Aorta (tissue), 5 donors: Measurements from ENCODE around the gene SYT14. TPM values are rescaled to one million over a fixed set of nuclear protein-coding genes. Genes with fewer than 3 reads are reported as not detected.
"Not testable (repeated sequence)": the region's sequence is repeated elsewhere in the genome, so short reads cannot be mapped to it uniquely, and the experiment has no call there.

Source experiments
- ATAC-seq: fragments of 200-7000 bp; cut with Tn5 transposase; one replicate; pipeline ENCODE4 v1.9.1; 2022; ENCODE audit warnings: moderate library complexity; ENCODE audit not compliant: low FRiP score
- DNase-seq, 2 donors: peaks; one replicate each; pipeline ENCODE4 v3.0.0-alpha.2; 2020
- H3K27ac ChIP-seq, 2 donors: one replicate each; pipeline ENCODE4 v1.5.1; 2013; ENCODE audit warnings: low read length in 2 of 2, mild to moderate bottlenecking in 2 of 2, moderate library complexity in 2 of 2, control low read depth in 1 of 2, inconsistent platforms in 1 of 2, low read depth in 1 of 2
- H3K27me3 ChIP-seq, 2 donors: one replicate each; pipeline ENCODE4 v1.6.1; 2013; ENCODE audit warnings: control low read depth in 1 of 2, low read length in 1 of 2, mild to moderate bottlenecking in 1 of 2, moderate library complexity in 1 of 2; ENCODE audit not compliant: insufficient read depth in 2 of 2, control insufficient read depth in 1 of 2
- H3K36me3 ChIP-seq, 2 donors: one replicate each; pipeline ENCODE4 v1.6.1; 2013; ENCODE audit warnings: control low read depth in 1 of 2, low read length in 1 of 2, mild to moderate bottlenecking in 1 of 2; ENCODE audit not compliant: insufficient read depth in 2 of 2, control insufficient read depth in 1 of 2
- H3K4me1 ChIP-seq, 2 donors: one replicate each; pipeline ENCODE4 v1.6.1; 2013; ENCODE audit warnings: low read length in 2 of 2, control low read depth in 1 of 2, mild to moderate bottlenecking in 1 of 2, moderate library complexity in 1 of 2; ENCODE audit not compliant: insufficient read depth in 2 of 2, control insufficient read depth in 1 of 2
- H3K4me3 ChIP-seq, 2 donors: one replicate each; pipeline ENCODE4 v1.5.1; 2013; ENCODE audit warnings: low read length in 2 of 2, control low read depth in 1 of 2, mild to moderate bottlenecking in 1 of 2
- H3K9me3 ChIP-seq: one replicate; pipeline ENCODE4 v1.6.1; 2013; ENCODE audit warnings: mild to moderate bottlenecking, low read length; ENCODE audit not compliant: control insufficient read depth
- WGBS, 2 donors: extraction: QIAGEN DNeasy Blood & Tissue Kit; methylation state at CpG; one replicate each; pipeline ENCODE4 v1.1.7; 2013; 5-methylcytosine and 5-hydroxymethylcytosine counted together
- intact Hi-C, 2 donors: fragments of 100-400 bp; cut with DNase I; formaldehyde crosslinking; loops; one replicate each; pipeline versions ENCODE4 v1.14.2 to v1.15.0; 2022
- polyA plus RNA-seq, 2 donors: library from polyadenylated mRNA; stranded (reverse); fragments of 200-250 nt; gene quantifications; one replicate each; pipeline ENCODE4 v1.2.3, GENCODE V29; 2013
- total RNA-seq, 2 donors: library from RNA; stranded (reverse); fragmentation: NEBNext Ultra II Directional; extraction: Animal tissue kit (Norgen Biotek cat#: 25700); gene quantifications; one replicate each; pipeline ENCODE4 v1.2.1, GENCODE V29; 2021
- donor health status: healthy with polysubstance abuse.
- donor health status: Bipolar disorder and iron deficiency.
- donor health status: DM: no; HTN: no; CAD: no.
- donor health status: DM: no; HTN: no; CAD: no.
- donor health status: DM: yes; HTN: yes; CAD: no.

Gene SYT14
- total and polyA plus RNA-seq, 4 donors, result 0.13 TPM; not detected in 3

- H3K27me3 ChIP-seq, H3K9me3 ChIP-seq, H3K36me3 ChIP-seq, H3K27ac ChIP-seq, intact Hi-C loops, DNase-seq, H3K4me1 ChIP-seq, H3K4me3 ChIP-seq, ATAC-seq: not testable (repeated sequence)
- 93 to 96% methylated on average over 19 to 21 of the region's 21 CpGs for WGBS, 2 donors
Measured at GRCh38 chr1:209898851-209899250, 39.2 kb upstream of the SYT14 start.

- intact Hi-C loops, result no loop called here
- H3K4me3 ChIP-seq, result no peak overlapping the region
- no peaks in the 10 kb centered on the region for H3K4me1 ChIP-seq
- WGBS, 2 donors, result 53 to 55% methylated on average over 3 of the region's 3 CpGs
- no peak for ATAC-seq
- H3K27me3 ChIP-seq, result no peaks in the 10 kb centered on the region
- H3K36me3 ChIP-seq, result no peaks in the 10 kb centered on the region
- no peaks in the 10 kb centered on the region for H3K9me3 ChIP-seq
- DNase-seq, result no peak
- H3K27ac ChIP-seq, result no peak overlapping the region
Measured at GRCh38 chr1:209899948-209900347, 38.1 kb upstream of the SYT14 start.

GRCh38 chr1:209900734-209901133, 37.3 kb upstream of the SYT14 start:
- intact Hi-C loops, result no loop called here
- no peaks in the 10 kb centered on the region for H3K4me1 ChIP-seq
- no peak for ATAC-seq

GRCh38 chr1:209901211-209901610, 36.8 kb upstream of the SYT14 start:
- no peaks in the 10 kb centered on the region for H3K36me3 ChIP-seq
- DNase-seq, result no peak
- H3K4me3 ChIP-seq, result no peak overlapping the region
- no peak overlapping the region for H3K27ac ChIP-seq
- no peak for ATAC-seq
- no peaks in the 10 kb centered on the region for H3K27me3 ChIP-seq
- 85 to 88% methylated on average over 2 of the region's 2 CpGs for WGBS, 2 donors
- intact Hi-C loops, result no loop called here
- H3K4me1 ChIP-seq, result no peaks in the 10 kb centered on the region
- no peaks in the 10 kb centered on the region for H3K9me3 ChIP-seq

More at GRCh38 chr1:209900734-209901133, 37.3 kb upstream of the SYT14 start:
- Histone ChIP-seq H3K27me3 (no peaks in the 10 kb centered on the region), H3K9me3 (no peaks in the 10 kb centered on the region), H3K36me3 (no peaks in the 10 kb centered on the region), H3K4me3 (no peak overlapping the region), H3K27ac (no peak overlapping the region)
- DNase-seq, result no peak
- WGBS, 2 donors, result 85 to 93% methylated on average over 1 of the region's 1 CpG

- ATAC-seq, result not testable (repeated sequence)
Measured at GRCh38 chr1:209904774-209905173, 33.2 kb upstream of the SYT14 start.

GRCh38 chr1:209911746-209912145, 26.3 kb upstream of the SYT14 start:
- no peaks in the 10 kb centered on the region for H3K36me3 ChIP-seq
- intact Hi-C loops, result no loop called here

More at GRCh38 chr1:209904774-209905173, 33.2 kb upstream of the SYT14 start:
- DNase-seq, H3K36me3 ChIP-seq, intact Hi-C loops, H3K27ac ChIP-seq, H3K9me3 ChIP-seq, H3K4me1 ChIP-seq, H3K27me3 ChIP-seq, H3K4me3 ChIP-seq: not testable (repeated sequence)
- WGBS, 2 donors, result 83 to 86% methylated on average over 1 of the region's 1 CpG

GRCh38 chr1:209912306-209912705, 25.7 kb upstream of the SYT14 start:
- H3K27ac ChIP-seq, result no peak overlapping the region
- intact Hi-C loops, result no loop called here
- 71 to 73% methylated on average over 2 of the region's 2 CpGs for WGBS, 2 donors
- no peaks in the 10 kb centered on the region for H3K4me1 ChIP-seq
- no peak for DNase-seq
- H3K4me3 ChIP-seq, result no peak overlapping the region
- H3K9me3 ChIP-seq, result no peaks in the 10 kb centered on the region
- no peaks in the 10 kb centered on the region for H3K27me3 ChIP-seq
- no peaks in the 10 kb centered on the region for H3K36me3 ChIP-seq
- ATAC-seq, result no peak

More at GRCh38 chr1:209911746-209912145, 26.3 kb upstream of the SYT14 start:
- Histone ChIP-seq H3K4me1 (no peaks in the 10 kb centered on the region), H3K27ac (no peak overlapping the region), H3K4me3 (no peak overlapping the region), H3K27me3 (no peaks in the 10 kb centered on the region), H3K9me3 (no peaks in the 10 kb centered on the region)
- WGBS, 2 donors, result 72 to 78% methylated on average over 3 of the region's 3 CpGs
- ATAC-seq (no peak), DNase-seq (no peak)

- H3K9me3 ChIP-seq, H3K4me3 ChIP-seq, H3K27me3 ChIP-seq, H3K36me3 ChIP-seq, DNase-seq, intact Hi-C loops, ATAC-seq, H3K27ac ChIP-seq, H3K4me1 ChIP-seq: not testable (repeated sequence)
- WGBS, 2 donors, result 91 to 92% methylated on average over 6 to 11 of the region's 12 CpGs
Measured at GRCh38 chr1:209919637-209920036, 18.4 kb upstream of the SYT14 start.

GRCh38 chr1:209920844-209921243, 17.2 kb upstream of the SYT14 start:
- intact Hi-C loops, result no loop called here
- no peak overlapping the region for H3K4me3 ChIP-seq
- no peaks in the 10 kb centered on the region for H3K27me3 ChIP-seq
- DNase-seq (no peak), ATAC-seq (no peak)
- WGBS, 2 donors, result 88 to 91% methylated on average over 1 of the region's 1 CpG
- no peaks in the 10 kb centered on the region for H3K36me3 ChIP-seq
- H3K9me3 ChIP-seq, result no peaks in the 10 kb centered on the region
- H3K27ac ChIP-seq, result no peak overlapping the region
- no peaks in the 10 kb centered on the region for H3K4me1 ChIP-seq
